Muscle layer of colon (tissue), 2 donors: Measurements from ENCODE around the gene PMVK.
"Not testable (repeated sequence)": the region's sequence is repeated elsewhere in the genome, so short reads cannot be mapped to it uniquely, and the experiment has no call there.

Source experiments
- H3K27ac ChIP-seq: one replicate; pipeline ENCODE4 v1.7.0; 2013; ENCODE audit warnings: low read depth, mild to moderate bottlenecking, low read length, moderate library complexity
- H3K27me3 ChIP-seq, 2 donors: one replicate each; pipeline ENCODE4 v1.7.0; 2013; ENCODE audit warnings: low read length in 2 of 2, mild to moderate bottlenecking in 2 of 2; ENCODE audit not compliant: insufficient read depth in 2 of 2, control insufficient read depth in 1 of 2
- H3K36me3 ChIP-seq: one replicate; pipeline ENCODE4 v1.7.0; 2013; ENCODE audit warnings: mild to moderate bottlenecking, low read length; ENCODE audit not compliant: insufficient read depth
- H3K4me1 ChIP-seq: one replicate; pipeline ENCODE4 v1.7.0; 2013; ENCODE audit warnings: mild to moderate bottlenecking, low read length; ENCODE audit not compliant: insufficient read depth
- H3K4me3 ChIP-seq, 2 donors: one replicate each; pipeline ENCODE4 v1.7.0; 2013; ENCODE audit warnings: low read length in 2 of 2, low read depth in 1 of 2, mild to moderate bottlenecking in 1 of 2, moderate library complexity in 1 of 2
- H3K9ac ChIP-seq: one replicate; pipeline ENCODE4 v1.7.0; 2013; ENCODE audit warnings: low read length
- H3K9me3 ChIP-seq: one replicate; pipeline ENCODE4 v1.7.0; 2013; ENCODE audit warnings: mild to moderate bottlenecking, low read length
- donor health status: abdominal sarcoma.
- donor health status: Adenocarcinoma of cecum.

PMVK gene

DNA sequence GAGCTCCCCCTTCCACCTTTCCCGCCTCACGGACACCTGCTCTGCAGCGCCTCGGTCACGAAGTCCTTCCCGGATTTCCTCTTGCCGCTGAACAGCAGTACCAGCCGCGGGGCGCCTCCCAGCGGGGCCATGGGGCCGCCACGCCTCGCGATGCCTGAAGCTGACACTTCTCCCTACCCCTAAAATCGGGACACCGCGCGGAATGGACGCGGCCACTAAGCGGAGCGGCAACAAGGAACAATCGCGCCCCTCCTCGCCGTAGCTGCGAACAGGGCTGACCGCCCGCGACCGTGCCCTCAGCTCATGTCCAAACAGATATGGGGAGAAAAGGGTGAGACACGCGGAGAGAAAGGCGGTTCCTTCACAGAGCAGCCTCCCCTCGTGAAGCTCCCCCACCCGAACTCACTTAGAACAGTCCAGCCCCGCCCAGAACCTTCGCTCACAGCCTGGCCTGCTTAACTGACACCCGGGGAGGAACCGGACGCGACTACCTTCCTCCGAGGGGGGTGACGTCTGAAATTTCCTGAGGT, at the start of gene PMVK:
PMVK (minus strand) TSS at position 165 of the 530 bp plus-strand sequence; CDS start at position 131, 34 bp downstream.
- Histone ChIP-seq H3K4me1 (peaks cover 19% of the 10 kb centered on the region), H3K4me3 (peak within 1 kb of the TSS; percentile 70 to 75)

DNA sequence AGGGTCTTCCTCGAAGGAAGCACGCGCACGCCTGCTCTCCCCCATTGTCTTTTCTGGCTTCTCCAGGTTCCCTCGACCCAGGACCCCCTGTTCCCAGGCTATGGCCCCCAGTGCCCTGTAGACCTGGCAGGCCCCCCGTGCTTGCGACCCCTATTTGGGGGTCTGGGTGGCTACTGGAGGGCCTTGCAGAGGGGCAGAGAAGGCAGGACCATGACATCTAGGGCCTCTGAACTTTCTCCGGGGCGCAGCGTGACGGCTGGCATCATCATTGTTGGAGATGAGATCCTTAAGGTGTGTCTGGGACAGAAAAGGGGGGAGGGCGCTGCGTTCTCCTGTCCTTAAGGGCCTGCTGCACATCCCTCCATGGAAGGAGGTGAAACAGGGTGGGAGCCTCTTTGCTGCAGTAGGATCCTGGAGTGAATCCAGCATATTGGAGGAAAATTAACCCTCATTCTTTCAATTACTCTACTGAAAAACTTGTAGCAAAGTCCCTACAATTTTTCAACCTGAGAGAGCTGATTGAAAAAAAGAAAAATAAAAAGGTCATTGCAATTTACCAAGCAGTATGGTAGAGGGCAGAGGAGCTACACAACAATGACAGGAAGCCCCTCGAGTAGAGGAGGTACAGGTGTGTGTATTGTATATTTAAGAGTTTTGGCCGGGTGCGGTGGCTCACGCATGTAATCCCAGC, 47.4 kb upstream of the PMVK start:
- Histone ChIP-seq H3K27me3 (no peaks in the 10 kb centered on the region), H3K27ac (peak overlapping the region; percentile 74), H3K4me3 (peak overlapping the region; percentile 67 to 82), H3K4me1 (peaks cover 13% of the 10 kb centered on the region), H3K9ac (peak overlapping the region; percentile 74), H3K36me3 (peaks cover 13% of the 10 kb centered on the region), H3K9me3 (no peaks in the 10 kb centered on the region)

More for the DNA sequence above, at the start of gene PMVK:
- no peaks in the 10 kb centered on the region for H3K27me3 ChIP-seq
- H3K9me3 ChIP-seq, result no peaks in the 10 kb centered on the region
- H3K36me3 ChIP-seq, result no peaks in the 10 kb centered on the region
- peak within 1 kb of the TSS; percentile 100 for H3K27ac ChIP-seq
- H3K9ac ChIP-seq, result peak within 1 kb of the TSS; percentile 42

DNA sequence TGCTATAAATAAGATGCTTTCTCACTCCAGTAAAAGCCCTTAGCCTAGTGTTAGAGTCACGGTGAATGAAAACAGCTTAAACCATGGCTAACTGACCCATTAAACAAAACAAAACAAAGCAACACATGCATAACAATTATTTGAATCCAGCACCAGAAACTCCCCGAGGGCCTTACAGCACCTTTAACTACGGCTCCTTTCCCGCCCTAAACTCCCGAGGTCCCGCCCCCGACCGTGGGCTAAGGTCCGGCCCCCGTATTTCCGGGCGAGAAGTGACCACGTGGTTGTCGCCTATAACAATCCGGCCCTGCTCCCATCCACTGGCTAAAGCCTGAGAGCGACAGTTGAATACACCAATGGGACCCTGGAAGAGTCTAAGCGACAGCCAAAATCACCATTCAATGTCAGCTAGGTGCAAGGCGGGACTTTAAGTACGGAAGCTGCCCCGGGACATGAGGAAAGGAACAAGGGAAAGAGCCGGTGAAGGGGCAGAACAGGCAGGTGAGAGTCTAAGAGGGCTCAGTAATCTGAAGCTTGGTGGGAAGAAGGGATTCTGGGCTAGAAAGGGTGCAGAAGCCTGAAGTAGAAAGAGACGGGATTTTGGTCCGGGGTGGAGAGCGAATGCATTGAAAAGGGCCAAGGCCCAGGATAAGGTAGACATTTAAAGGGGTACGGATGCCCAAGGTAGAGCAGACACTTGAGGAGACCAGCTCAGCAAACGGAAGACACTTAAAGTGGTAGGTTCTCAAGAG, 46.6 kb upstream of the PMVK start, which contains the start of gene FLAD1:
FLAD1 (plus strand) TSS at position 448 of the 752 bp plus-strand sequence. CDS start 351 bp downstream, outside the sequence.
- Histone ChIP-seq H3K4me3 (peak within 1 kb of the TSS; percentile 67 to 82), H3K27ac (peak within 1 kb of the TSS; percentile 74), H3K9me3 (no peaks in the 10 kb centered on the region), H3K36me3 (peaks cover 4% of the 10 kb centered on the region), H3K27me3 (no peaks in the 10 kb centered on the region), H3K4me1 (peaks cover 13% of the 10 kb centered on the region), H3K9ac (peak within 1 kb of the TSS; percentile 74)

DNA sequence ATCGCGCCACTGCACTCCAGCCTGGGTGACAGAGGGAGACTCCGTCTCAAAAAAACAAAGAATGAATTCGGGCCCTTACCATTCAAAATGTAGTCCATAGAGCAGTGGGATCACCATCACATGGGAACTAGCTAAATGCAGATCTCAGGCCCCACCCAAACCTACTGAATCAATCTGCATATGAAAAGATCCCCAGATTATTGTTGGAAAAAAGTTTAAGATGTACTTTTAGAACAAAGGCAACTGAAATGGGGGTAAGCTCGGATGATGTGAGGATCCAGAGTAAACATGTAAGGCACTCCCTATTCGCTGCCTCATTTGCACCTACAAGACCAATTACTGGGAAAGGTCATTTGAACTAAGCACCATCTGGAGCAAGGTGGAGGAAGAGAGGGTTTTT, 45.8 kb upstream of the PMVK start:
- peak overlapping the region; percentile 63 for H3K27ac ChIP-seq
- H3K9me3 ChIP-seq, result no peaks in the 10 kb centered on the region
- H3K27me3 ChIP-seq, result no peaks in the 10 kb centered on the region
- peak overlapping the region; percentile 9 for H3K9ac ChIP-seq
- H3K4me1 ChIP-seq, result peaks cover 13% of the 10 kb centered on the region
- H3K4me3 ChIP-seq, result peak overlapping the region; percentile 34 to 82
- no peaks in the 10 kb centered on the region for H3K36me3 ChIP-seq

DNA sequence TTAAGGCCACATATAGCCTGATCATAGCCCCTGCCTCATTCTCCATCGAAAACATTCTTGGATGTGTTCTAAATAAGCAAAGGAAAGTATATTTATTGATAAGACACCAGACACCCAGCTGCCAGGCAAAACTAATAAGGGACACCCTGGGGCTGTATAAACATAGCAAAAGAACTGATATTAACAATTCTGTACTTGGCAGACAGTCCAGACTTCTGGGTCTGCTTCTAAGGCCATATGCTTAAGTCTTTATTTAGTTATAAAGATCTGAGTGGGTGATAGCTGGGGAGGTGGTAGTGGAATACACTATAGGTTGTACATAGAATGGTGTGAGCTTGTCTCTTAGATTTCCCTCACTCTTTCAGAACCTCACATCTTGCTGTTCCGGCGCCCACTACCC, 41.8 kb upstream of the PMVK start:
- Histone ChIP-seq H3K9ac (no peak overlapping the region), H3K27ac (no peak overlapping the region), H3K36me3 (no peaks in the 10 kb centered on the region), H3K4me1 (peaks cover 14% of the 10 kb centered on the region), H3K9me3 (no peaks in the 10 kb centered on the region), H3K4me3 (no peak overlapping the region), H3K27me3 (no peaks in the 10 kb centered on the region)

DNA sequence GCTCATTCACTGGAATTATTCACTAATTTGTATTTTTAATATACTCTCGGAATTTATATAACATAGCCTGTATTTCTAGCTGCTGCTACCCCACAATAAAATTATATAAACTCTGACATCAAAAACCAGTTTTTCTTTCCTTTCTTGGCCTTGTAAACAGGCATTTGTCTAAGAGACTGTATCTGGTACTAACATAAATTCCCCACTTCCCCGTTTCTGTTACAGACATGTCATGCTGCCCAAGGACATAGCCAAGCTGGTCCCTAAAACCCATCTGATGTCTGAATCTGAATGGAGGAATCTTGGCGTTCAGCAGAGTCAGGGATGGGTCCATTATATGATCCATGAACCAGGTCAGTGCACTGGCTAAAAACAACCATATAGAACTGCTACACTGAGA, 41.2 kb upstream of the PMVK start:
- not testable (repeated sequence) for H3K36me3 ChIP-seq, H3K27ac ChIP-seq, H3K4me3 ChIP-seq, H3K27me3 ChIP-seq, H3K9me3 ChIP-seq, H3K9ac ChIP-seq
- peaks cover 20% of the 10 kb centered on the region for H3K4me1 ChIP-seq

DNA sequence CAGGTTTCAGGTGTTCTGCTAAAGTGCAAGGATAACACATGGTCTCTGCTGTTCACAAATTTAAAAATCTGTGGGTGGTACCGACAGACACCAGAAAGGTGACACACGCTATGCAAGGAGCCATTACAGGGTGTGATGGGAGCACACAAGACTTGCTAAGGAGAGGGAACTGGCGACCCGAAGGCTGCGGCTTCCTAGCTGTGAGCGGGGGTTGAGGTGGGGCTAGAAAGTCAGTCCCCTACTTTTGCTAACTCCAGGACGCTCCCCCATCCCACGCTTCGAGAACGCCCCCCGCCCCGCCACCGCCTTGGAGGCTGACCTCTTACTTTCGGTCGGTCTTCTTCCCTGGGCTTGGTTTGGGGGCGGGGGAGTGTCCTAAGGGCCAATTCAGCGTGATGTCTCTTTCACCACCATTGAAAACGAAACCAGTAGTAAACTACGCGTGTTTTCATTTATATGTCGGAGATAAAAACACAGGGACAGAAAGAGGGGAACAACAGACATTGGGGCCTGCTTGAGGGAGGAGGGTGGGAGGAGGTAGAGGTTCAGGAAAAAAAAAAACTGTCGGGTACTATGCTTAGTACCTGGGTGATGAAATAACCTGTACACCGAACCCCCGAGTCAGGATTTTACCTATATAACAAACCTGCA, 39.0 kb upstream of the PMVK start:
- H3K27ac ChIP-seq, result peak overlapping the region; percentile 89
- peak overlapping the region; percentile 96 for H3K9ac ChIP-seq
- H3K27me3 ChIP-seq, result no peaks in the 10 kb centered on the region

DNA sequence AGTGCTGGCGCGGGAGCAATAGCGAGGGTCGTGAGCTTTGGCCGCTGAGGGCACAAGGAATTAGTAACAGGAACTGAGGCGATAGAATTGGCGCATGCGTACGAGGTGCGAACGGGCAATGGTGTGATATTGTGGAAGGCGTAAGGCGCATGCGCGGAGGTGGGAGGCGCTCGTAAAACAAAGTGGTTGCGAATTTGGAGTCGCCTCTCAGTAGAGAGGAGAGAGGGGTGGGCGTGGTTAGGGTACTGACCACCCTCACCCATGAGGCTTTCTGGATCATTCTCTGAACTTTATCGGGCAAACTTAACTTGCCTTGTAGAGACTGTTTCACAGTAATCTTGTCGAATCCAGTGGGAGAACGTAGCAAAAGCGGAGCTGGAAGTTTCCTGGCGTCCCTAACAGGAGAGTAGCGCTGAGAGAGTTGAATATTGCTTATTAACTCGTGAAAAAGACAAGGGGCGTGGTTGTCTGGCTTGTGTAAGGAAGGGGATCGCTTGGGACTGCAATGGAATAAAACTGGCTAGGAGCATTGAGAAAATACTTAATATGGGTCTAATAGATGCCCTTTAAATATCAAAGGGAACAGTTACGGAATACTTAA, 38.4 kb upstream of the PMVK start:
- H3K9ac ChIP-seq, result peak overlapping the region; percentile 96
- no peaks in the 10 kb centered on the region for H3K36me3 ChIP-seq
- peaks cover 38% of the 10 kb centered on the region for H3K4me1 ChIP-seq

More for the DNA sequence above, 39.0 kb upstream of the PMVK start:
- Histone ChIP-seq H3K9me3 (no peaks in the 10 kb centered on the region), H3K4me1 (peaks cover 33% of the 10 kb centered on the region), H3K36me3 (no peaks in the 10 kb centered on the region), H3K4me3 (peak overlapping the region; percentile 34 to 90)

DNA sequence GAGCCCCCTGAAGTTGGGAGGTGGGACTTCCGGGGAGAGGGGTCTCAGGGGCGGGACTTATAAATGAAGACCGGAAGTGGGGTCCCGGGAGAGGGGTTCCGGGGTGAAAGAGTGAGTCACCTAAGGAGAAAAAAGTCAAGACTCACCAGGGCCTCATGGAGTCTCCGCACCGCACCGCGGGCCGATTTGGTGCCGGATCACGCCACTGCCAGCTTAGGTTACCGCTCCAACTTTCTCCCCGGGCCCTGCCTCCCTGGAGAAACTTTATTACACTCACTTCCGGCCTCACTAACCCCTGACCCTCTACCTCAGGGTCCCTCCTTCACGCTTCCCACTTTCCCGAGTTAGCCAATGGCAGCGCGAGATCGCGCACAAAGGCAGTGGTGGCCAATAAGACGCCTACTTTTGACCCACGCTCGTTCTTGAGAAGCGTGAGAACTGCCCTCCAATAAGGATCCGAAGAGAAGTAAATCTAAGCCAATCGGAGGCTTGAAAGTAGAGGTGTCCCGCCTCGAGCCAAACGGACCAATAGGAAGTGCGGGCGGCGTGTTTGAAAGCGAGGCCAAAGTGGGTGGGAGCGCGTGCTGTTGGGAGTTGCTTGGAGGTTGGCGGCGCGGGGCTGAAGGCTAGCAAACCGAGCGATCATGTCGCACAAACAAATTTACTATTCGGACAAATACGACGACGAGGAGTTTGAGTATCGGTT, 37.7 kb upstream of the PMVK start, which contains the start of gene CKS1B:
CKS1B (plus strand) TSS at position 580 of the 706 bp plus-strand sequence; CDS start at position 645, 65 bp downstream.
- H3K36me3 ChIP-seq, result no peaks in the 10 kb centered on the region
- H3K9ac ChIP-seq, result peak within 1 kb of the TSS; percentile 96
- H3K27me3 ChIP-seq, result no peaks in the 10 kb centered on the region
- peak within 1 kb of the TSS; percentile 89 for H3K27ac ChIP-seq
- peaks cover 44% of the 10 kb centered on the region for H3K4me1 ChIP-seq
- H3K4me3 ChIP-seq, result peak within 1 kb of the TSS; percentile 55 to 90
- no peaks in the 10 kb centered on the region for H3K9me3 ChIP-seq

More for the DNA sequence above, 38.4 kb upstream of the PMVK start:
- H3K27me3 ChIP-seq, result no peaks in the 10 kb centered on the region
- H3K4me3 ChIP-seq, result peak overlapping the region; percentile 34 to 90
- peak overlapping the region; percentile 89 for H3K27ac ChIP-seq
- no peaks in the 10 kb centered on the region for H3K9me3 ChIP-seq

DNA sequence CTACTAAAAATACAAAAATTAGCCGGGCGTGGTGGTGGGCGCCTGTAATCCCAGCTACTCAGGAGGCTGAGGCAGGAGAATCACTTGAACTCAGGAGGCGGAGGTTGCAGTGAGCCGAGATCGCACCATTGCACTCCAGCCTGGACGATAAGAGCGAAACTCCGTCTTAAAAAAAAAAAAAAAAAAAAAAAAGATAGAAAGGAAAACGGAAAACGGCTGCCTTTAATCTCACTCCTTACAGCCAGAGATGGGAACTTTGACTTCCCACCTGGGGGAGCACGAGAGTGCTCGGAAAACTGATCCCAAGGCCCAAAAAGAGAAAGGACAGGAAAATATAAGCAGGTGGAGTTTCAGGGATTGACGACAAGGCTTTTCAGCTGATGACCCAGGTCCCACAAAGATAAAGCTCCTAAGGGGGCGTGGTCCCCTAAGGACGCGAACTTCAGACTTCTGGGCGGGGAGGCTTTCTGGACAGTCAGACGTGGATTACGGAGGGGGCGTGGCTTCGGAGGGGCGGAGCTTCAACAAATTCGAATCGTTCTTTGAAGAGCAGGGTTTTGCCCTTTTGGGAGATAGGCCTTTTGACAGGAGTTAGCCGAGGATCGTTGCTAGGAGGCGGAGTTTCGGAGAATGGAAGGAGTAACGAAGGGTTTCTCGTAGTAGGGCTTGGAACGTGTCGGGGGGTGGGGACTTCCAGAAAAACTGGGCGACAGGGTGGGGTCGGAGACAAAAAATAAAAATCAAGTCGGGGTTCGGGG, 37.0 kb upstream of the PMVK start:
- Histone ChIP-seq H3K9ac (peak overlapping the region; percentile 96), H3K4me1 (peaks cover 51% of the 10 kb centered on the region)

More for the DNA sequence above, 37.0 kb upstream of the PMVK start:
- Histone ChIP-seq H3K27ac (peak overlapping the region; percentile 75), H3K4me3 (peak overlapping the region; percentile 55 to 90), H3K36me3 (peaks cover 4% of the 10 kb centered on the region), H3K27me3 (no peaks in the 10 kb centered on the region), H3K9me3 (no peaks in the 10 kb centered on the region)
